Activated CD4-positive, alpha-beta T cell treated with anti-CD3 and anti-CD28 coated beads, Interleukin-2, amount 50 U/mL, for 24 hours (primary cell): ENCODE data around the gene TTF2.

Source experiments
- DNase-seq, 2 donors: peaks; one replicate each; pipeline ENCODE4 v3.0.0-alpha.2; 2020; ENCODE audit warnings: low read depth in 1 of 2, low spot score in 1 of 2

Gene TTF2

DNA sequence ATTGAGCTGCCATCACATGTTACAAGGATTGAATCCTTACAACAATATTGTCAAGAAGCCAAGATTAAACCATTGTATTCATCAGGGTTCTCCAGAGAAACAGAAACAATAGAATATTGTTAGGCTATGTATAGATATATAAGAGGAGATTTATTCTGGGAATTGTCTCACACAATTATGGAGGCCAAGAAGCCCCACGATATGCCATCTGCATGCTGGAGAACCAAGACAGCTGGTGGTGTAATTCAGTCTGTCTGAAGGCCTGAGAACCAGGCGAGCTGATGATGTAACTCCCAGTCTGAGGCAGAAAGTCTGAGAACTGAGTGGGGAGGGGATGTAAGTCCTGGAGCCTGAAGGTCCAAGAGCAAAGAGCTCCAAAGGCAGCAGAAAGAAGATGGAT lies 14.5 kb upstream of the TTF2 start:
- no peak for DNase-seq

DNA sequence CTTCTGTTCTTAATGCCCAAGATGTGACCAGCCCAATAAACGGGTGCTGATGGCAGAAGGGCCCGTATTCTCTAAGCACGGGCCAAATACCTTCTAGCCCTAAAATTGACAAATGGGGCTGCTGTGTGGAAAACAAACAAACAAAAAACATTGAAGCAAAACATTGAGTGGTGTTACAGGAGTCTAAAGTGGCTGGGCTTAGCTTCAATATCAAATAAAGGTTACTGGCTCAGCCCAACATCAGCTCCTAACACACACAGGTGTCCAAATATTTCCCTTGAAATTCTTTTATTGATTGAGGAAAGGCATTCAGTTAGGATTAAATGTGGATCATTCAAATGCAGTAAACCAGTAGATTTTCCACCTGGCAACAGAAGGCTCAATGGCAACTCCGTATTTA lies 13.3 kb upstream of the TTF2 start:
- no peak for DNase-seq

DNA sequence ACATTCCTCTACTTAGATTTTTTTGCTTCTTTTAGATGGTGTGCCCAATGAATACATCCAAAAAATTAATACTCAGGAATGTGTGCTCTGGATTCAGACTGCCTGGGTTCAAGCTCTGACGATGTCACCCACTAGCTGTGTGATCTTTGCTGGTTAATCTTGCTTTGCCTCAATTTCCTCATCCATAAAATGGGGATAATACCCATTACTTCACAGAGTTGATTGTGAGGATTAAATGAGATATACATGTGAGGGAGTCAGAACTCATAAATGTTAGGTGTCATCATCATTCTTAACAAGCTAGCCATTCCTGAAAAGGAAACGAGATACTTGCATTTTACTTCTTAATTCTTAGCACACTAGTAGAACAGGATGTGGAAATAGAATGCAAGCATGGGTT lies 12.9 kb upstream of the TTF2 start:
- DNase-seq = no peak

DNA sequence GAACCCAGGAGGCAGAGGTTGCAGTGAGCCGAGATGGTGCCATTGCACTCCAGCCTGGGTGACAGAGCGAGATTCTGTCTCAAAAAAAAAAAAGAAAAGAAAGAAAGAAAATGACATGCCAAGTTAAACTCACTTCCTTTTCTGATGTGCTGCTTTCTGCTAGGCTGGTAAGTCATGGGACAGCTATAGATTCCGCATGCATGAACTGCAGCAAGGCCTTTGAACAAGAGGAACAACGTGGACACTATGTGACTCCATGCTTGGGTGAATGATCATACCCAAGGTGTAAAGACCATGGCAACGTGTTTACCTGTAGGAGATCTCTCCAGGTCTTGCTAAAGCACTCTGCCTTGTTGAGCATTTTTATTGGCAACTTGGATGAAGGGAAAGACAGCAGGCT lies 10.3 kb upstream of the TTF2 start:
- no peak for DNase-seq

DNA sequence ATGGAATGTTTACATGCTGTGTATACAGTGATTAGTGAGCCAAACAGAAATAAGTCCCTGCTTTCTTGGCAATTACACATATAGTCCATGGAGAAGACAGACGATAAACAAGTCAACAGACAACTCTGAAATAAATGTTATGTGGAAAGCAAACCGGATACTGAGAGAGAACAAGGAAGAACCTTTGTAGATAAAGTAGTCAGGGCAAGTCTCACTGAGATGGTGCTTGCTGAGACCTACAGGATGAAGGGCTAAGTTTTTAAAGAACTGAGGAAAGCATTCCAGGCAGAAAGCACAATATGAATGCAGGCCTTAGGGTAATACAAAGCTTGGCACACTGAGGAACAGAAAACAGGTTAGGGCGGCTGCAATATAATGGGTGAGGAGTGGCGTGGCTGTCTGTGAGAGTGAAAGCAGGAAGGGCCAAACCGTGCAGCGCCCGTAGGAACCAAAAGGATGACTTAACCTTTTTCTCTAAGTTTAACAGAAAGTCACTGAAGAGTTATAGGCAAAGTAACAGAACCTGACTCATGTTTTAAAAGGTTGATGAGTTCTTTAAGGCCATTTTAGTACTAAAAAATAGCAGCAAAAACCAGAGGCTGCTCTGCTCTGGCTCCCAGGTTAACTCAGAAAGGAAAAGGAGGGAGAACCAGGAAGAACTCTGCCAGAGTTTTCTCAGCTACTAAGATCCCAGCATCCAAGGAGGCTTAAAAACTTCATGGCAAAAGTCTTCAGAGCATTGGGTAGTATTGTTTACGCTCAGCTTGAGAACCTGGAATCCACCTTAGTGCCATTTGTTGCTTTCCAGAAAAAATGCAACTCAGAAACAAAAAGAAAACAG lies 8.7 kb upstream of the TTF2 start:
- peak in 1 of 2 donors; percentile 18 for DNase-seq

DNA sequence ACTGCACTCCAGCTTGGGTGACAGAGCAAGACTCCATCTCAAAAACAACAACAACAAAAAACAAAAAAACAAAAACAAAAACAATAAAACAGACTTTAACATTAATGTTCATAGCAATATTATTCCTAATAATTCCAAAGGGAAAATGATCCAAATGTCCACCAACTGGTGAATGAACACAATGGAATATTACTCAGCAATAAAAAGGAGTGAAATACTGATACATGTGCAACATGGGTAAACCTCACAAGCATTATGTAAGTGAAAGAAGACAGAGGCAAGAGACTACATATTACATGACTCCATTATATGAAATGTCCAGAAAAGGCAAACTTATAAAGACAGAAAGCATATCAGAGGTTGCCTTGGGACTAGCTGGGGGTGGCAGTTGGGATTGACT lies 6.1 kb upstream of the TTF2 start:
- DNase-seq = no peak

DNA sequence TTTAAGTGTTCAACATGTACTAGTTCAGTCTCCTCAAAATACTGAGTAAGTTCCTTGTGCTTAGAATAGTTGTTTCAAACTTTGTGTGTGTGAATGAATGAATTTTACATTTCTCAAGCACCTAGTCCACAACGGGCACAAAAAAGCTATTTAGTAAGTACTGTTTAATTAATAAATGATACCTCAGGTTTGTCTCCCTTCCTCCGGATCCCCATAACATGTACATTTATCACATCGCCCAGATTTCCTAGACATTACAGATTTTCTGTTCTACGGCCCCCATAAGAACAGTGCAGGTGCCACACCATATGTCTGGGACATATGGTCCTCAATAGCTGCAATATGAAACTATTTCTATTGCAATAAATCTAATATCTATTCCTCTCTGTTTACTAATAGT lies 1.3 kb upstream of the TTF2 start:
- DNase-seq = no peak

DNA sequence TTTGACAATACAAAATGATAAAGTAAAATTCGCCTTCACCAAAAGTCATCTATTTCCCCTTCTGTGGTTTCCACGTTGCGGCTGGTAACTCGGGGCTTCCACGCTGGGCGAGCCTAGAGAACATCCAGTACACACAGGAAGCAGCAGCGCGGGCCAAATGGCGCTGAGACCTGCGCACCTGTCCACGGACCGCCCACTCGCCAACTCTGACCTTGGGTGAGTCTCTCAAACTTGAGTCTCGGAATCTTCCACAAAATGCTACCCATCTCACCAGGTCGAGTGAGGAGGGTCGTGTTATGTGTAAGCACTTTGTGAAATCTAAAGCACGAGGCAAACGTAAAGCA lies 820 bp upstream of the TTF2 start:
- DNase-seq = peak; percentile 26 to 39

DNA sequence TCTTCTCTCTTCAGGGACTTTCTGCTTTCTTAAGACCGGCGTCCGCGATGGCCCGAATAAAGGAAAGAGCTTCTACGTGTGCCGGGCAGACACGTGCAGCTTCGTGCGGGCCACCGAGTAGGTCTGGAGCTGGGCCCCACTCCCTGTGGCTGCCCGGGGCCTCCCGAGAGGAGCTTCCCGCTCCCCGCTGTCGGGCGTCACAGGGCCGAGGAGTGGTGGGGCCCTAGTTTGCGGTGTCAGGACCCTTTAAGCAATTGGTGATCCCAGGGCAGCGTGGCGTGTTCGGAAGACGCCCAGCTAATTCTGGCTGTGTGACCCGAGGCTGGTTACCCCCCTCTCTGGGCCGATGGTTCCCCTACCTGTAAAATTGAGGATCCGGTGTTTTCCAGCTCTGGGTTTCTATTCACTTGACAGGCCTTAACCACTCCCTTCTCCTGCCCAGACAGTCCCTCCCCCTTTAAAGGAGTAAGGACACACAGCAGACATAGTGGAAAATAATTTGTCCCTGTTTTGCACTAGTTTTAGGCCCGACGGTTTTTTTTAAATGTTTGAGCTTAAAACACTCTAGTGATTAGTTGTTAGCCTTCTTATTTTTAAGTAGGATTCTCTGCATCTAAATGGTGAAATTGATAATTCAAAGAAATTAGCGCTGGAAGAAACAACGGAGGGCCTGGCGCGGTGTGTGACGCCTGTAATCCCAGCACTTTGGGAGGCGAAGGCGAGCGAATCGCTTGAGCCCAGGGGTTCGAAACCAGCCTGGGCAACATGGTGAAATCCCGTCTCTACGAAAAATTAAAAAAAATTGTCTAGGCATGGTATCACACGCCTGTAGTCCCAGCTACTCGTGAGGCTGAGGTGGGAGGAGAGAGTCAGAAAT lies 553 bp downstream of the TTF2 start:
- DNase-seq = peak in 1 of 2 donors; percentile 17

DNA sequence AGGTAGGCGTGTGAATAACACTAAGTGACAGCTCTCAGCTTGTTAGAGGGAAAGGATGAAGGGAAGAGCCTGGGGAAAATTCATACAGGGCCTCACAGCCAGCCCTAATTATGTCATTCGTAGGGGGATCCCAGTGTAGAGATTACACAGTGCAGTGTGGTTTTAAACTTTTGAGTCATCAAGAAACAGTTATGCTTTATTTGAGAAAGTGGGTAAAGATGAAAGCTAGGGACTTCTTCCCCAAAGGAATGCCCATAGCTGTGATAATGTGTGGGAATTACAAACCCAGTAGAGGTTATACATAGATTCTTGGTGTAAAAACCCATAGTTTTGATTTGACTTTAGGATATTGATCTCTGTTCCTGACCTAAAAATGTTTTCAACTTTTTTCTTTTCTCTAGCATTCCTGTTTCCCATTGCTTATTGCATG lies 1.9 kb downstream of the TTF2 start:
- peak in 1 of 2 donors; percentile 50 for DNase-seq

DNA sequence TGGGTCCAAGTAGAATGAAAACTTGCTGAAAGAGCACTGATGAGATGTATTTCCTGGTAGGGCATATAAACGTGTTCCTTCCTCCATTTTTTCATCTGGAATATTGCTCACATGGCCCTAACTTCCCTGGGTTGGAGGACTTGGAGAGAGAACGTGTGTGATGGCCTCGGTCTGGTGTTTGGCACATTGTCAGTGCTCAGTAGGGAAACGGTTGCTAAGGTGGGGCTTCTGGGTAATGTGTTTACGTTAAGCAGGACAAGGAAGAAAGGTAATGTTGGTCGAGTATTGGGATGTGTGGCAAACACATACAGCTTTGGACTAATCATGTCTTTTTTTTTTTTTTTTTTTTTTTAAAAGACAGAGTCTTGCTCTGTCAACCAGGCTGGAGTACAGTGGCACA lies 6.2 kb downstream of the TTF2 start:
- DNase-seq = no peak

DNA sequence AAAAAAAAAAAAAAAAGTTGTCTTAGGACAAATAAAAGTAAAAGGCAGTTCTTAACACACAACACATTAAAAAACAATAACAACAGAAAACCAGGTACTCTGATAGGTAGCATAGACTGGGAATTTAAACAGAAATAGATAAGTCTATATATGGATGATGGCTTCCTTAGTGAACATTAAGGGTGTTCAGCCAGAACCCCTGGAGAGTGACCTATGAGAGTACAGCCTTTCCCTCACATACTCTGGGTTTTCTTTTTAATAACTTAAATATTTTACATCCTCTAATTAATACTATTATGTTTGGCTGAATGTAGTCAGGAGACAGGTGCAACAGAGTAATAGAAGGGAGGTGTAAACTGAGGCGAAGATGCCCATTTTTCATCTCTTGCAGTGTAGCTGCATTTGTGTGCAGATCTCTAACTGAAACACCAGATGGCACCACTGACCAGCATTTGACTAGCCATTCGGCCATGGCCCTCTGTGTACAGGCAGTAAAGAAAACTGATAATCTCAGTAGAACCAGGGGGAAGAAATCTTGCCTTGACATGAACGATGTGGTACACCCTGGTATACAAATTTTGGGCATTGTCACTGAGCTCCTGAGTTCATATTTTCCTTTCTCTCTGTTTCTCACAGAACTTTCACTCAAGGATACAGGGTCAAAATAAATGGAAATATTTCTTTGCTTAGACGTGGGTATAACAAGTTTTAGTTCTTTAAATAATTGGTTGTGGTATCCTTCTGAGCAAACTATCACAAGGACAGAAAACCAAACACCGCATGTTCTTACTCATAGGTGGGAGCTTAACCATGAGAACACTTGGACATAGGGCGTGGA lies 7.6 kb downstream of the TTF2 start:
- peak in 1 of 2 donors; percentile 18 for DNase-seq

DNA sequence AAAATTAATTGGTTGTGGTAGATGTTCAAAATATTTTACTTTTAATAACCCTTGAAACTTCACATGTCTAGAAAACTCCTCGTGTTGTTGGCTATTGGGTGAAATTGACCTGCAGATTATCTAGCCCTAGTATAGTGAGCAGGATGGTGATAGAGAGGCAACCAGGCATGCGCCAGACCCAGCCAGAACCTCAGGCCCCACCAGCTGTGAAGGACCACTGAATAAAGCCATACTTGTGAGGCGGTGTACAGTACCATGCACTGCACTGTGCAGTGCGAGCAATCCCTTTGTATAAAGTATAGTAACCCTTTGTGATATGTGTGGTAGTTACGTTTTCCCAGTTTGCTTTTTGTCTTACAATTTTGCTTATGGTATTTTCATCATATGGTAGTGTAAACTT lies 8.5 kb downstream of the TTF2 start:
- no peak for DNase-seq

DNA sequence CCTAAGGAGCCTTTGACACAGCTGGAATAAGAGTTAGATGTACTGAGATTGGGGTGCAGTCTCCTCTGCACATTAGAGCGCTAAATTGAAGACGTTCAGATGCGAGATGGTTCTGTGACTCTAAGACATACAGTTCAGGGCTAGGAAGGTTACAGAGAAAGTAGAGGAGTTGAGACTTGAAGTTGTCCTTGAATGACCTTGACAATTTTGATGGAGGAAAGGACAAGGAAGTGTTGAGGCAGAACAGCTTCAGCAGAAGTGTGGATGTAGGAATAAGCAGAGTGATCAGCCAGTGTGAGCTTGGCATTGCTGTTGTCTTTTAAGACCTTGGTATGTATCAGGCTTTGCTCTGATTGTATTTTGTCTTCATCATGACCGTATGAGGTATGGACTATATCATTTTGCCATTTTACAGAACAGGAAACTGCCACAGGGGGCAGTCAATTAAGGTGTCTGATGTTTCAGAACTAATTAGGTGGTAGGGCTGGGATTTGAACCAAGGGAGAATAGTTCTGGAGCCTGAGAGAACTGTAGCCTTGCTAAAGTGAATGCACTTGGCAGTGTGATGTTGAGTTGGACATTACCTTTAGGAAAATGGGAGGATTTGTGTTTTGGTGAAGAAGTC lies 9.2 kb downstream of the TTF2 start:
- no peak for DNase-seq

DNA sequence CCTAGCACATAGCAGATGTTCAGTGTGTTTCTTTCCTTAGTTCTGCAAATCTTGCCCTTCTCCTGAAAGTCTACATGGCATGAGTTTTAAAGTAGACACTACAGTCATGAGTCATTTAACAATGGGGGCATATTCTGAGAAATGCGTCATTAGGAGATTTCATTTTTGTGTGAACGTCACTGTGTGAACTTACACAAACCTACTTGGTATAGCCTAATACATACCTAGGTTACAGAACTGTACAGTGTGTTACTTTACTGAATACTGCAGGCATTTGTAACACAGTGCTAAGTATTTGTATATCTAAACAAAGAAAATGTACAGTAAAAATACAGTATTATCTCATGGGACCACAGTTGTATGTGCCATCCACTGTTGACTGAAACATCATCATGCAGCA lies 10.0 kb downstream of the TTF2 start:
- DNase-seq = no peak

DNA sequence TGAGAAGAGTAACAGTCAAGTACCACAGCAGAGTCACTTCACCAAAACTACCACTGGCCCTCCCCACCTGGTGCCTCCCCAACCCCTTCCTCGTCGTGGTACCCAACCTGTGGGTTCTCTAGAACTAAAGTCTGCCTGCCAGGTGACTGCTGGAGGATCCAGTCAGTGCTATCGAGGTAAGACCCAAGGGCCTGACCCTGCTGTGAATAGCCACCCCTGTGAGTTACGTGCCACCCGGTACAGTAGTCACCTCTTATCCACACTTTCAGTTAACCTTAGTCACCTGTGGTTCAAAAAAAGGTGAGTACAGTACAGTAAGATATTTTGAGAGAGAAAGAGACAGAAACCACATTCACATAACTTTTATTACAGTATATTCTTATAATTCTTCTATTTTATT lies 16.5 kb downstream of the TTF2 start:
- no peak for DNase-seq

DNA sequence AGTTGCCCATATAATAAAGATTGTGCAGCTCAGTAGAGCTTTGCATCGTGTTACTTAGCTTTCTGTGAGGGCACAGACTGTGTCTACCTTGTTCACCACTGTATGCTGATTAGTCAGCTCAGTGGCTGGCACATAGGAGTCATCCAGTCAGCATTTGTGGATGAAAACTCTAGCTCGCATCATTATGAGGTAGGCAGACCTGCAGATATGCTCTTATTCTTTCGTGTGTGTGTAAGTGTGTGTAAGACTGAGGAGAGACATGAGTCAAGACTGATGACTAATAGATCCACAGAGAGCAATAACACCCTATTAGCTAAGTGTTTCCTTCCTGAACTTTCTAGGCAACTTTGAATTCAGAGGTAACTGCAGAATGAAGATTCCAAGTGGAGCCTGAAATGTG lies 17.1 kb downstream of the TTF2 start:
- peak in 1 of 2 donors; percentile 71 for DNase-seq

DNA sequence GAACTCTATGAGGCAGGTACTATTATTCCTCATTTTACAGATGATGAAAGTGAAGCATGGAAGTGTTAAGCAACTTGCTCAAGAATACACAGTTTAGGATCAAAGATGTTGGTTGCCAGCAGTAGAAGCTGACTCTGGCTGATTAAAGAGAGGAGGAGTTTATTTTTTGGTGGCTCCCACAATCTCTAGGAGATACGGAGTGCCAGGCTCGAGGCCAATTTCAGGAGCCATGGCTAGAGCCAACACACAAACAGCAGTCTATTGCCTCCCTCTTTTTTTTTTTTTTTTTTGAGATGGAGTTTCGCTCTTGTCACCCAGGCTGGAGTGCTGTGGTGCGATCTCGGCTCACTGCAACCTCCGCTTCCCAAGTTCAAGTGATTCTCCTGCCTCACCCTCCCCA lies 19.6 kb downstream of the TTF2 start:
- no peak for DNase-seq

DNA sequence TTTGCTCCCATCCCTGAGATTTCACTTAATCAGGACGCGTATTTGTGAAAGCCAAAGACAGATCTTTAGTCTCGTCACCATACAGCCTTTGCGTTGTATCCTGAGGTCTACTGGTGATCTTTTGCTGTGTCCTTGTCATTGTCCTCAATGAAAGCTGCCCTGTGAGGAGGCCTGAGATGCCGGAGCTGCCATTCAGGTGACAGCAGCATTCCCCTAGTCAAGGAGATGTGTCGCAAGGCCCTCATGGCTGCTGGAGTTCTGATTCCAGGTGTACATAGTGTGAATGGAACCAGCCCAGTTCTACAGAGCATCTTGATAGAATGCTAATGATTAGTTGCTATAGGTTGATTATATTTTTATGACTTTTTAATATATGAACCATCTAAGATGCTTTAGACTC lies 24.1 kb downstream of the TTF2 start:
- DNase-seq = no peak

DNA sequence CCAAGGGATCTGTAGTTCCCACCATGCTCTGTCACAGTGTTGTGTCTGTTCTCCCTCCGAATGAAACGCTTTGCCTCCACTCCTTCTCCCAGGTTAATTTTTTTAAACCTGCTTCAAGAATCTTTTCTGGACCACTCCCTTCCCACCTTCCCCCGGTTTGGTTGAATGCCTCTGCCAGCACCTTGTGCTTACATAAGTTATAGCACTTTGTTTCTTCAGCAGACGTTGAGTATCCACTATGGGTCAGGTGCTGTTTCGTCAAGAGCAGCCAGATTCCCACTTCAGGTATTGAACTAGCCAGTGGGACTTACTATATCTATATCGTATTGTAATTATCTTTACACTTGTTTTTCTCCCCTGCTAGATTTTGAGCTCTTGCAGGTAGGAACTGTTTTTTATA lies 27.6 kb downstream of the TTF2 start:
- no peak for DNase-seq

DNA sequence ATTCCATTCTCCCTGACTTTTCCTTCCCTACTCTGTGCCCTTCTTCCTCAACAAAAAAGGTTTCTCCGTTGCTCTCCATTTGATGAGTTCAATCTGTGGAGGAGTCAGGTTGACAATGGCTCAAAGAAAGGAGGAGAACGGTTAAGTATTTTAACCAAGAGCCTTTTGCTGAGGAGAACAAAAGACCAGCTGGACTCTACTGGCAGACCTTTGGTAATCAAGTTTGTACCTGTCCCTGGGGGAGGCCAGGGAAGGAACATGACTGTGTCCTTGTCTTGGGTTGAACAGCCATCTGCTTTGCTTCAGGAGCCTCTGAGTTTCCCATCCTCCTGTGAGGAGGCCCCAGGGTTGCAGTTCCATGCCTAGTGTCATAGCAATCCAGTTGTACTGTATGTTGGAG lies 29.9 kb downstream of the TTF2 start:
- DNase-seq = no peak
